GM12801 (cell line): ENCODE data around the gene THEM4.

ENCODE experiments used
- TF ChIP-seq, protein P1 (sequence below): IDR thresholded peaks from one replicate; pipeline ENCODE4 v1.5.1; 2011; ENCODE audit warnings: control low read depth; ENCODE audit not compliant: insufficient read length; ENCODE audit errors: extremely low read depth

Gene THEM4

GRCh38 chr1:151947140-151947539, 37.8 kb upstream of the THEM4 start:
- TF ChIP-seq, protein P1, sequence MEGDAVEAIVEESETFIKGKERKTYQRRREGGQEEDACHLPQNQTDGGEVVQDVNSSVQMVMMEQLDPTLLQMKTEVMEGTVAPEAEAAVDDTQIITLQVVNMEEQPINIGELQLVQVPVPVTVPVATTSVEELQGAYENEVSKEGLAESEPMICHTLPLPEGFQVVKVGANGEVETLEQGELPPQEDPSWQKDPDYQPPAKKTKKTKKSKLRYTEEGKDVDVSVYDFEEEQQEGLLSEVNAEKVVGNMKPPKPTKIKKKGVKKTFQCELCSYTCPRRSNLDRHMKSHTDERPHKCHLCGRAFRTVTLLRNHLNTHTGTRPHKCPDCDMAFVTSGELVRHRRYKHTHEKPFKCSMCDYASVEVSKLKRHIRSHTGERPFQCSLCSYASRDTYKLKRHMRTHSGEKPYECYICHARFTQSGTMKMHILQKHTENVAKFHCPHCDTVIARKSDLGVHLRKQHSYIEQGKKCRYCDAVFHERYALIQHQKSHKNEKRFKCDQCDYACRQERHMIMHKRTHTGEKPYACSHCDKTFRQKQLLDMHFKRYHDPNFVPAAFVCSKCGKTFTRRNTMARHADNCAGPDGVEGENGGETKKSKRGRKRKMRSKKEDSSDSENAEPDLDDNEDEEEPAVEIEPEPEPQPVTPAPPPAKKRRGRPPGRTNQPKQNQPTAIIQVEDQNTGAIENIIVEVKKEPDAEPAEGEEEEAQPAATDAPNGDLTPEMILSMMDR, result no peak

DNA sequence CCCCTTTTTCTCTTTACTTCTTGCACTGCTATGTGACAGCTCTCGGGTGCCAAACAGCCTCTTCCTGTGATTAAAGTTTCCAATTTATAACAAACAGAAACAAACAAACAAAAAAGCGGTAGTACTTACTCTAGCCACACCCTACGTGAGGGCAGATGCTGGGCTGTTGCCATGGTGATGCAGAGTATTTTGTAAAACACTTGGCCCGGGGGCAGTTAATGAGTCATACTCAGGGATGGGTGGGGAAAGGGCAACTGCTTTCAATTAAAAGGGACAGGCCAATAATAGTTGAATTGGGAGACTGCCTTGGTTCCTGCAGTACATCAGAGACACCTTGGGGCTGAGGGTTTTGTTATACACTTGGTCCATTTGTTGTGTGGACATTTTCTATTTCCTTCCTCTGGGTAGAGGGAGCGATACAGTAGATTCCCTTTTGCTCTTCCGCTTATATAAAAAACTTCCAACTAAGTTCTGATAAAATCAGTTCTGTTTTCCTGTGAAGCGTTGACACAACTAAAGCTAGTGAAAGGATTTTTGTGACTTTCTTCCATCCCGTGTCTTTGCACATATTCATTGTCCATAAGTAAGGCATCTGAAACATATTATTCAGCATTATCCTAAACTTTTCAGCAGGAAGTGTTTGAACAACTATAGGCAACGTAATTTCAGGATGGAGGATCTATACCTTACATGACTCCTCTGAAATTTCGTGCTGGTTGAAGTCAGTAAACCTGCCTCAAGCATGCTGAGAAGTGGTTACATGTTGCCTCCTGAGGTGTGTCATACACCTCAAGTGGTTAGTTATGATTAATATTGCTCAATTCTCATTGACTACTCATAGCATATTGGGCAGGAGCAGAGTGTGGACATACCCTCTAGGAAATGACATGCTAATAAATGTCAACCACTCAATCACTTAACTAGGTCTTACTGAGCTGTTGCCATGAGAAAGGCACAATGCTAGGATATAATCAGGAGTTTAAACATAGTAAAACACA, 36.7 kb upstream of the THEM4 start:
- TF ChIP-seq, protein P1, result no peak

DNA sequence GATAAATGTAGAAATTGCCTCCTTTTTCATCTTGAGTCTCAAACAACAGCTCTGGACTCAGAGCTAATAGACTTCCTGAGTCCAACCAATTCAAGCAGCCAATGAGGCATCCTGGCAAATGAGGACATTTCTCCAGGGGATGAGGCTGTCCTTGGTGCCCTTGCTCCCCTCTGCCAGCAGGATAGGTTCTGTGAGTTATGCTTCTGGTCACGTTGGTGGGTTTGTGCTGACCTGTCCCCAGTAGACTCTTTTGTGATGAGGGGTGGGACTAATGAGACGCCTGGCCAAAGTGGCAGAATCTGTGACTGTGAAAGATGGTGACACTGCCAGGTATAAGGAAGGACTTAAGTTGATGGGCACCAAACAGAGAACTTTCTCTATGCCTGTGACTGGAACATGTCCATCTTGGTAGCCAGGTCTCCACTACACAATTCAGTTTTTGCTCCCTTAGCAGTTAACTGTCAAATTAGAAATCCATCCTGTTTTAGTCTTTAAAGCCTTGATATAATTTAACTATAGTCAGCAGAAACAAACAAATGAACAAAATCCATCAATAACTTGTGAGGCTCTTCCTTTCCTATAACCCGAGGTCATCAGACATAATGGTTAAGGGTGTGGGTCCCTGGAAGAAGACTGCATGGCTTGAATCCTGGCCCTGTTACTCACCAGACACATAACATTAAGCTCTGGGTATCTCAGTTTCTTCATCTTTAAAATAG, 35.7 kb upstream of the THEM4 start:
- TF ChIP-seq, protein P1, result no peak

DNA sequence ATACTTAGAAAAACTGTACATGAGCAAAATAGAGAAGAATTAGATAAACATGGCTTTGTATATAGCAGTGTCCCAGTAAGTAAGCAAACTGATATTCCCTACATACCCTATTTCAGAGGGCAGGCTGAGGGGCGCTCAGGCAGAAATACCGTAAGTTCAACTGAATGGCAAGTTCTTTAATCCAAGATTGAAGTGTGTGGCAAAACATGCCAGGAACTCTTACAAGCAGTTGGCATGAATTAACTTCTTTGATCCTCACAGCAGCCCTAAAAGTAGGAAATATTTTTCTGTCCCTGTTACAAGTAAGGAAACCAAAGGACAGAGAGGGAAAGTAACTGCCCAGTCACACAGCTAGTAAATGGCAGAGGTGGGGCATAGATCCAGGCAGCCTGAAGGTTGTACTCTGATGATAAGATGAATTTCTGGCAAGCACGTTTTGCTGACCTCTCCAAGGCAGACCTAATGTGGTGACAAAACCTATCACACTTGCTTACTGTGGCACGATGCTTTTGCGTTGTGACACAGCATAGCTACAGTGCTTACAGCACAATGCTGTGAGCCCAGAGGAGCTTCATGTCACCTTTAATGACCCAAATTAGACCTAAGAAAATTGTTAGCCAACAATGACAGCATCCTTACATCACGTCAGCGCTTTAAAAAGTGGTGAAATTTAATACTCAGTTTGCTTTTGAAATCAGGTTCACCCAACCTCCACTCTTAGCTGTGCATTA, 35.0 kb upstream of the THEM4 start:
- TF ChIP-seq, protein P1, result no peak

DNA sequence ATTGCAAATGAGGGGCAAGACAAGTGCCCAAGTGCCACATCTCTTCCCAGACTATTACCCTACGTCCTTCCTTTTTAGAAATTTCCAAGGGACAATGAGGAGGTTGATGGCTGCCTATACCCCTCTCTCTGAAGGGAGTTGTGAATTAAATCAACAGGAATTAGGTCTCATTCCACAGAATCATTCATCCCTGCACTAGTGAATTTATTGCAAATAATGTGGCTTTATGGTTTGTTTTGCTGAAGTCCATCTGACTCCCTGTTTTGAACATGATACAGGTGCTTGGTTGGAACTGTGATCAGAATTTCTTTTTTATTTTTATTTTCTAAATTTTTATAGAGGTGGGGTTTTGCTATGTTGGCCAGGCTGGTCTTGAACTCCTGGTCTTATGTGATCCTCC, 34.3 kb upstream of the THEM4 start:
- TF ChIP-seq, protein P1, result no peak

GRCh38 chr1:151942882-151943281, 33.6 kb upstream of the THEM4 start:
- TF ChIP-seq, protein P1, result no peak

DNA sequence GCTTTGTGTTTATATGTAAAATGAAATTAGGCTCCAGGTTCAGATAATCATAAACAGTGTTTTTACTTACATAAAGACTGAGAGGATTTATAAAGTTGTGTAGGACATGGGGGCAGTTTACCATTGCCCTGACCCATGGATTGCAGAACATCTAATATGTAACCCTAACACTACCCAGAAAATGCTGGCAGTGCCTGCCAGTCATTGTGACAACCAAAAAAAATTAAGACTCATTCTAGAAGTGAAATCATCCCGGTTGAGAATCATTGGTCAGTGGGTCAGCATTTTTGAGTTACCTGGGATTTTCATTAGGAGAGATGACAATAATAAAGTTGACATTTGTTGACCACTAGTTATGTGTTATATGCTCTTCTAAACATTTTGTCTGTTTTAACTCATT, 31.2 kb upstream of the THEM4 start:
- TF ChIP-seq, protein P1, result no peak
